ELF-1 (cell line): Measurements from ENCODE around the gene CDCA7L.
A peak's percentile ranks its signal among the peaks of the same experiment; 100 is the strongest.
"Not testable (repeated sequence)": the region's sequence is repeated elsewhere in the genome, so short reads cannot be mapped to it uniquely, and the experiment has no call there.

Source experiments
- DNase-seq: peaks from one replicate; pipeline ENCODE4 v3.0.0-alpha.2; 2016; ENCODE audit warnings: low read depth, low spot score

The CDCA7L gene

DNA sequence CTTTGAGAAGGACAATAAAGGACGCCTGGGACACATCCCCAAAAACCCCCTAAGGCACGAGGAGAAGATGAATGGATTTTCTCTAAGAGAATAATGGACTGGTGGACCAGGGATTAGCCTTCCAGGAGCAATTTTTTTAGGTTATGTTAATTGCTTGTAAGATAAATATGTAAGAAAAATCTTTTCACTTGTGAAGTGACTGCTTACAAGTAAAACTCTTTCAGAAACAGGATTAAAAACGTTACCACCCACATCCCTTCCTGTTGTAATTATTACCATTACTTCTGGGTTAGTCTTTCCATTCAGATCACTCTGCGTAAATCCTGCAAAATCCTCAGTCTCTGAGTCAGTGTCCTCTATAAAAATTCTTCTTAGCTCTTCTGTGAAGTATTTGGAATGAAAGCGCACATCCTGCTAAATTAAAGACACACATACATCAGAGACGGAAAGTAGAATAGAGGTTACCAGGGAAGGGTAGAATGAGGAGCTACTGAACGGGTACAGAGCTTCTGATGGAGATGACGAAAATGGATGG, 34.3 kb downstream of the CDCA7L start:
- DNase-seq: no peak

DNA sequence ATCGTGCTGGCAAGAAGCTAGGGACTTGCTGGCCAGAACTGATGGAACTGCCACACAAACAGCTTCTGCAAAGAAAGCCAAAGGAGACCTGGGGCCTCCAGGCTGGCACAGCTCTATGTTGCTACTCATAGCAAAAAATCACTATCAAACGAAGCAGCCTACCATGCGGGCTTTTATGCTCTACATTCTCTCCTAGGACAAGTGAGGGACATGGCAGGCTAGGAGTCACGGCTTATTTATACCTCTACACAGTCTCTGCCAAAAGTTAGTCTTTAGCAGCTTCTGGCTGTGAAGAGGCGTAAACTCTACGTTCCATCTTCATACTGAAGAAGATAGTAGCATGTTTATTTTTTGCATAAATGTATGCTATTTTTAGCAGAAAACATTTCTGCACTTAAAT, 35.4 kb downstream of the CDCA7L start:
- DNase-seq: no peak

DNA sequence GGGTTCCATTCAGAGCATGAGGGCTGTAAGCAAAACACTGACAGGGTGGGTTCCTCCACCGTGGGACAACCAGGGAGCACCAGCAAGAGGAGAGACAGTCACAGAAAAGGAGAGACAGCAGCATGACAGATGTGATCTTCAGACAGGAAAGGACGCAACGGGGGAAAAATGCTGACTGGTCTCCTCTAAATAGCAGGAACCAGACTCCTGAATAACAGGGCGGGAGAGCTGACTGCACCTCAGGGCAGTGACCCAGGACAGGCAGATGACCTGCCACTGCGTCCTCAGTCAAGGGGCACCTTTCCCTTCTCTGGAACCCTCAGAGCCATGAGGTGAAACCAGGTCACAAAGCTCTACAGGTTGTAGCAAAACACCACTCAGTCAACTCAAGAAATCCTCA, 37.0 kb downstream of the CDCA7L start:
- DNase-seq: peak; percentile 13

DNA sequence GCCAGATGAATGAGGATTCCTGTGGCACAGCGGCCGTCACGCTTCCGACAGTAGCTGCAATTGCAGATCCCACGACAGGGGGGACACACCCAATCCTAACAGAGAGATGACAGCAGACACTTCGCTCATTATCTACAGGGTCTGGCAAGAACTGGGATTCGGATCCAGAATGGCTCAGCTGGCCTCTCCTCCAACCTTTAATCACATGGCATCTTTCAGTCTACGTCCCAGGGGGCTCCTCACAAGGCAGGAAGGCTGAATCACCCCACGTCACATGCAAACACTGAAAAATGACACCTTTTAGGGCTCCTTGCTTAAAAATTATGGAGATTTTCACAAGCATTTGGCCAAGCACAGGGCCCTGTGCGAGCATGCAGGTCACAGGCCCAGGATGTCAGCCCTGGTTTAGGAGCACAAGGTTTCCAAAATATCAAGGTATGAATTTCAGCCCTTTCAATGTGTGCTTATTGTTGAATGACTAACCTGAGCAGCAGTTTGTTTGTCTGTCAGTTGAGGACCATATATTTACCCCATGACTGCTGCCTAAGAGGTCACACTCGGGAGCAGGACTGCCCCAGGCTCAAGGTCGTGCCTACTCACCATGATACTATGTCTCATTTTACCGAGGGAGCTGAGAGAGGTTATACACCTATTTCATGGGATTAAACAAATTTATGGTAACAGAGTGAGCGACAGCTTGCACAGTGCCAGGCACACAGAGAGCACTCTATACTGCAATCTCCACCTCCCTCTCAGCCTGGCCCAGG, 42.5 kb downstream of the CDCA7L start:
- DNase-seq: no peak

DNA sequence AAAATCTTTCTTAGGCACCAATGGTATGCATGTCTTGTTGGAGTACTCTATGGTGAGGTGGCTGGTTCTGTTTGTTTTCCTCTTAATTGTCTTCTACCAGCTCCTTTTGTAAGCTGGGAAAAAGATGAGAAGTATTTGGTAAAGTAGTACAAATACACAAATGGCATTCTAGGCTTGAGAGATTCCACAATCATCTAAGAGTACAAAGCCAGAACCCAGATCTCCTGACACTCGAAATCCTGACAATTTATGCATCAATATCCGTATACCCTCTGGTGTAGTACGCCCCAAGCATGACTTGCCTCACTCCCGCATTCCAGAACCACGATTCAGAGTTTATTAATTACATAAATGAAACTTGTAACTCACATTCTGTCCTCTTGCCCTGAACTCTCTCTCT, 43.5 kb downstream of the CDCA7L start:
- no peak for DNase-seq

DNA sequence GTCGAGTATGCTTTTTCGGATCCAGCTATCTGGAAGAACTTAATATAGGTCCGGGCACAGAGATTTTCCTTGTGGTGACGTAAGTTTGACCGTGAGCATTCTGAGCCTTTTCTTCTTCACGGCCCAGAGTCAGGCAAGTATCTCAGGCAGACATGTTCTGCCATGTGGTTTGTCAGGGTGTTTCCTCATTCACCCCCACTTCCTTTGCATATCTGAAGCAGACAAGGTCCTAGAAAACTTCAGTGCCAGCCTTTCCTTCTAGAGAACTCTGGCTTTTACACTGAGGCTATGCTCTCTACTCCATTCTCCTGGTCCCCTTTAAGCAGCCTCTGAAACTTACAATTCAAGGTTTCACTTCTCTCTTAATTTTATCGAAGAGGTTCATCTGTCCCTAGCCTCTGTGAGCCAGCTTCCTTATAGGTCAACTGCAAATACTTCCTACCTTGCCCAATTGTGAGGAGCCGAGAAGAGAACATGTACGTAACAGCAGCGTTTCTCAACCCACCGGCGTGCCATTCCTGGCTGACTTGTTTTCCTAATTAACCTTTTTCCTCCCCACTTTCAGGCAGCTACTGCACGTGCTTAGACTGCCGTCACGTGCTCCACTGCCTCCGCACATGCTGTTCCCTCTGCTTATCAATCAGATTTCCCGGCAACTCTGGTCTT, 47.3 kb downstream of the CDCA7L start:
- no peak for DNase-seq

DNA sequence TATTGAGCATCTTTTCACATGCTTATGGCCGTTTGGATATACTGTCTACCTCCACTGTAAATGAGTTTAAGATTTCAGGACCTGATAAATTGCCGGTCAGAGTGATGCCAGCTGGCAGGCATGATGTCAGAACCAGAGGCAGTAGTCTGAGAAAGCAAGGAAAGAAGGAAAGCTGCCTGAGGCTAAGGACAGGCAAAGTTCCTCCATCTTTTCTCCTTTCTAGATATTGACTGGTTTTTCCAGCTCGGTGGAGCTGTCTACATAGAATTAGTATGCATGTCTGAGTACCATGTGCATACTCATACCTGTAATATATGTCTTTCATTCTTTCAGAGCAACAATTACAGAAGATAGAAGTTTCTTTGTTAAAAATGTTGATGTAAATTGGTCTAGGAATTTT, 52.3 kb downstream of the CDCA7L start:
- no peak for DNase-seq

DNA sequence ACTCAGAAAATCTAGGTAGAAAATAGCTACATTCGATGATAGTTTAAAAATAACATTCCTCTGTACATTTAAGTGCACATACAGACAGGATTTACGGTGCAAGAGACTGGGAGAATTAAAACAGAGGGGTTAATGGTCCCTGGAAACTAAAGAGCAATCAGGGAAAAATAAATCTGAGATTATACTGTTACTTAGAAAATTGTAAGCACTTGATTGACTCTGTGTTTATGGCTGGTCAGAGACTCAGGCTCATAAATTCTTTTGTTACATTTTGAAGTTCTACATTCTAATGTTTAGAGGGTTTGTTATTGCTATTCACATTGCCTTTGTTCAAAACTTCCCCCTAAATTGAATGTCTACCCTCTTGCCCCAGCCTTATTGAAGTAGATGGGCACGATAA, 54.4 kb downstream of the CDCA7L start:
- DNase-seq: no peak

DNA sequence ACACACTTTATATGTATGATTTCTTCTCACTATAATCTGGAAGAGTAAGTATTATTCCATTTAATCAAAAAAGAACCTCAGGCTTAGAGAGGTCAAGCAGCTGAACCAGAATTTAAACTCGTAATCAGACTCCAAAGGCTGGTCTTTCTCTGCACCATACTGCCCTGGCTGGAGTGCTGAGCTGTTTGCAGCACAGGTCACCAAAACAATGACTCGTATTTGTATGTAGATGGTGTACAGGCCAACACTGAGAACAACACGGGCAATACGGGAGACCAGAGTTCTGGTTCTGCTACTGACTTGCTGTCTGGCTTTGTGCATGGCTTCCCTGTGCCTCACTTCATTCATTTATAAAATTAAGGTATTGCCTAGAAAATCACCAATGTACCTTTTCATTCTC, 57.9 kb downstream of the CDCA7L start:
- peak; percentile 18 for DNase-seq

DNA sequence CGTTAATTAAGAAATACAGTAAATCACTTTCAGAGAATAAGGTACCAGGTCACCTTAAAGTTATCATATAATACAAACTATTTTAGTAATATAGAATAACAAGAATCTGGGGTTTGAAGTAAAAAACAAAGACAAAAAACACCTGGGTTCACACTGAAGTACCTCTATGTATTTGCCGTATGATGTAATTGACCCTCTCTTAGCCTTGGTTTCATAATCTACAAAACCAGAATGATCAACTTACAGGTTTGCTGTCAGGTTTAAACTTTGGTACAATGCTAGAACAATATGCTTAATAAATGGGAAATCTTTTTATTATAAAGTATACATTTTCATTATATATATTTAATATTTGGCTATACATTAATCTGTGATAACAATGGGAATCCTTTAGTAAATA, 58.3 kb downstream of the CDCA7L start:
- no peak for DNase-seq

DNA sequence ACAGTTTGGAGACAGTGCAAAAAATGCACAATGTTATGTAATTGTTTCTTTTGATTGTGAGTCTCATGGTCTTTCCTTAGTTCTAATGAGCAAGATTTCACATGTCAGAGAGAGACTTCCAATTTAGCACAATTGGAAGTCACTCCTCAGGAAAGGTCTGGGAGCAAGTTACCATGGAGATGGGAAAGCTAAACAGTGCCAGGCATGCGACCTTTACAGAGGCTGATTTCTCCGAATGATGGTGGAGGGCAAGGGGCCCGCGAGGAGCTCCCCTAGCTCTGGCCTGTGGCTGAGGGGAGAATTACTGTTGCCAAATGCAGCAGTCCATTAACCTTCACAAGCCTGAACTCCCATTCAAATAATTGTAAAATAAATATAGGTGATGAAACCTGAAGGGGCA, 59.3 kb downstream of the CDCA7L start:
- DNase-seq: peak; percentile 17

DNA sequence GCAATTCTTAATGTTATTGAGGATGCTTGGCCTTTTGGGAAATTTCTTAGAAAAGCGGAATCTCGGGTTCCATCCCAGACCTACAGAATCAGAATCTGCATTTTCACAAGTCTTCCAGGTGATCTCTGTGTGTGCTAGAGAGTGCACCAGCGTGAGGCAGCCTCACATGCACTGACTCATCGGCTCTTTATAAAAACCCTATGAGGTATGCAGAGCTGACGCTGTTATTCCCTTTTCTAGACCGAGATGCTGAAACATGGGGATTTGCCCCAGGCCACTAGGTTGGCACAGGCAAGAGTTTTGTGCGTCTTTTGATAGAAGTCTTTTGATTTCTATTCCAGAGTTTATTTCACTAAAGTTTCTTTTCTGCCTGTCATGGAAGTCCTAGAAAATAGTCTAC, 61.2 kb downstream of the CDCA7L start:
- no peak for DNase-seq

DNA sequence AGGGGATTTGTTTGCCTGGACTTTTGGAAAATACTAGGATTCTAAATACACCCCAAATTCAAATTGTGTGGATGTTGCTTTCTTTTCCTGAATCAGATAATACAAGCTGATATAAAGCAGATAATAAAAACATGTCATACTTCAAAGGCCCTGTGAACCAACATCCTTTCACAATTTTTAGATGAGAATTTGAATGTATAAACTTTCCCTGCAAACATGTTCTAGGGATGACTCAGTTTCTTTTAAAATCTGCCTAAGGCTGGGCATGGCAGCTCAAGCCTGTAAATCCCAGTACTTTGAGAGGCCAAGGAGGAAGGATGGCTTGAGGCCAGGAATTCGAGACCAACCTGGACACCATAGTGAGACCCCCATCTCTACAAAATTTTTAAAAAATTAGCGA, 62.2 kb downstream of the CDCA7L start:
- not testable (repeated sequence) for DNase-seq

DNA sequence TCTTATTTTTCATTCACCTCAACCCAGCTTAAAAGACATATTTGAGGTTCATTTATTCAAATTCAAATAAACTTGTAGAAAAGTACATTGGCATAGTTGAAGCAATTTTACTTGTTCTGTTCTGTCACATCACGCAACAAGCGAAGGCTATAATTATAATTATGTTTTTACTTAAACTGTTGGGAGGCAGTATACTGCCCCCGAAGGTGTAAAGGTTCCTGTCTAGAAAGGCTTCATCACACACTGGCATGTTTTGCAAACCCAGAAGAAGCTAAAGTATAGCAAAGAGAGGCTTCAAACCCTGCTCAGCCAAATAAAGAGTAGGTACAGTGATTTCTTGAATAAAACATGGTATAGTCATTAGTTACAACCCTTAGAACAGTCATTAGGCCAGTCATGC, 62.6 kb downstream of the CDCA7L start:
- DNase-seq: no peak

DNA sequence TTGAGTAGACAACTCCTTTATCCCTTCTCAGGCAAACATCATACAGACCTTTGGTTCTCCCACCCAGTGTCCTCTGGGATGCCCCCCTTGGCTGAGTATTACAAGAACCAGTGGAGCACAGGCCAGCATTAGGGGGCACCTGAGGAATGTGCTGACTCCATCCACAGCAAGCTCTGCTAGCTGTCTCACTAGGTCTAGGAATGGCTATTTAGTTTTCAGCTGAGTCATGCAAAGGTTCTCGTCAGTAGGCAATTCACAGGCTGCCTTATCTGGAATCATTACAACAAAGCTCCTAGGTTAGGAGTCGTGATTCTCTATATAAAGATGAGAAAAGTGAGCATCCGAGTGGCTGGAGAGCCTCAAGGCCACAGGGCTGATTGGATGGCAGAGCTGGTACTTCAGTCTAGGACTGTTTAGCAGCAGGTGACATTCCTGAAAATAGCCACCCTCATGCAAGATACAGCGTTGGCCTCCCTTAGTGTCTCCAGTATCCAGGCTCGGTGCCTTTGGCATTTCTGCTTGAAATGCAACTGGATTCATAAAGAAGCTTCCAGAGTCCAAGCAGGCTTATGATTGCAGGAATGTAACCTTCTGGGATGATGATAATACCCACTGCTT, 75.8 kb downstream of the CDCA7L start:
- peak; percentile 57 for DNase-seq

DNA sequence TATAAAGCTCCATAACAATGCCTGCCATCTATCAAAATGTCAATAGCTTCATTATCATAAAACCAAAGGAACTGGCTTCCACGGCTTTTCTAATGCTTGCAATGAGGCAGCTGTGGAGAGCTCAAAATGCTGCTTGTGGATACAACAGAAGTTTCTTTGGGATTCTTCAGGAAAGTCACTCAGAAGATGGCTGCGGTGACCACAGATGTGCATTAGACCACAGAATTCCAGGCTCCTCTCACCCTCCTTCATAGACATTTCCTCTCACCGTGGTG, 77.2 kb downstream of the CDCA7L start:
- DNase-seq: no peak

DNA sequence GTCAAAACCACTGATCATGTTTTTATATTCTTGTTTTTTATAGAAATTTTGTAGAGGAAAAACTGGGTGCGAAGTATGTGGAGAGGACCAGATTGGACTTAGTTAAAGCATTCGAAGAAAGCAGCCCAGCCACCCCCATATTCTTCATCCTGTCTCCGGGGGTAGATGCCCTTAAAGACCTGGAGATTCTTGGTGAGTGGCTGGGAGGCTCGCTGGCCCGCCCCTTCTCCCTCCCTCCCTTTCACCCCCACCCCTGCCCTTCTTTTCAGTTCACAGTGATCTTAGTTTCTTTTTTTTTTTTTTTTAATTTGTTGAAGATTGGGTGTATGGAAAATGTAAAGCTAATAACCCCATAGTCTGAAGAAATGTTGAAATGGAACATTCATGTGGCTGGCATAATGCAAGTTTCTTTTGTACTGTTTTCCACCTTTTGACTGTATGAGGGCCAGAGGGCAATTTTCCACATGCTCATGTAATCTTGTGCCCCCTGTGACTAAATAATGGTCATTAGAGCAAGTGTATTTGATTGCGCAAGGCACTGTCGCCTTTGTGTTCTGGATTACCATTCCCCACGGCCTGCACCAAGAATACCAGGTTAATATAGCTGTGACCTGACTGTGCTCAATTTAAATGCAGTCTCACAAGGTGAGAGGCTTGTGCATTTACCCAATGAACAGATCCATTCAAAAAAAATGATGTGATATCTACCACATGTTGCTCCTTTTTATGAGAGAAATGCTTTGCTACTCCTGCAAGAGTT, 77.7 kb downstream of the CDCA7L start:
- no peak for DNase-seq

DNA sequence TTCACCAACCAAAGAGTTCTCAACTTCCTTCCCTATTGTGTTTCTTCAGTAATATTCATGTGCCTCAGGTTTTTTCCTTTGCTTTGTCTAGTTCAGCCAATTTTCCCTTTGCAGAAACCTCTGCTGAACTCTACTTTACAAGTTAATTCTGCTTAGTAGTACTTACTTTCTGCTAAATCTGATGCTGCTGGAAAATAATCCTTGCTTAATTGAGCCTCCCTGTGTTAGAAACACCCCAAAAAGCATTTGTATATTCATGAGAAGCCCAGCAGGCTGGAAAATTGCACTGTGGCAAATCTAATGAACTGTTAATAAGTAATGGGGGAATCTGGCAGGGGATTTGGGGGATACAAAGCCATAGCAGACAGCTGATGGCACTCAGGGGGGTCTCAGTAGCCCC, 78.5 kb downstream of the CDCA7L start:
- no peak for DNase-seq

DNA sequence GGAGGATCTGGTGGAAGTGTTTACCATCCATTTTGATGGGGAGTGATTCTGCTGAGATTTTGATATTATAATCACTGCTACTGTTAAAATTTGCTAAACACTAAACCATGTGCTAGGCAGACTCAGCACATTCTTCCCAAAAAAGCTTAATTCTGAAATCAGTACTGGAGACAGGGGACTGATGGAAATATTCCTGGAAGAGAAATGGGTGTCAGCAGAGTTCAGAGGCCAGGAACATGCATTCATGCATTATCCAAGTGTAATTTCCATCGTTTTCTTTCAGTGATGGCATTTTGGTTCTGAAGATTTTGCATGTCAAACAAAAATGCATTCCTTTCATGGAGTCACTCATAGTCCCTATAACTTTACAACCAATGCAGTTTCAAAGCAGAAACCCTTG, 79.0 kb downstream of the CDCA7L start:
- no peak for DNase-seq

DNA sequence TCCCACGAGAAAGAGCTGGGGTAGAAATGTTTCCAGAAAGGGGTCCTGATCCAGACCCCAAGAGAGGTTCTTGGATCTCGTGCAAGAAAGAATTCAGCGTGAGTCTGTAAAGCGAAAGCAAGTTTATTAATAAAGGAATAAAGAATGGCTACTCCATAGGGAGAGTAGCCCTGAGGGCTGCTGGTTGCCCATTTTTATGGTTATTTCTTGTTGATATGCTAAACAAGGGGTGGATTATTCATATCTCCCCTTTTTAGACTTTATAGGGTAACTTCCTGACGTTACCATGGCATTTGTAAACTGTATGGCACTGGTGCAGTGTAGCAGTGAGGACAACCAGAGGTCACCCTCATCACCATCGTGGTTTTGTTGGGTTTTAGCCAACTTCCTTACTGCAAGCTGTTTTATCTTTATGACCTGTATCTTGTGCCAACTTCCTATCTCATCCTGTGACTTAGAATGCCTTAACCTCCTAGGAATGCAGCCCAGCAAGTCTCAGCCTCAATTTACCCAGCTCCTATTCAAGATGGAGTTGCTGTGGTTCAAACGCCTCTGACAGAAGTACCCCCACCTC, 80.0 kb downstream of the CDCA7L start:
- DNase-seq: not testable (repeated sequence)

DNA sequence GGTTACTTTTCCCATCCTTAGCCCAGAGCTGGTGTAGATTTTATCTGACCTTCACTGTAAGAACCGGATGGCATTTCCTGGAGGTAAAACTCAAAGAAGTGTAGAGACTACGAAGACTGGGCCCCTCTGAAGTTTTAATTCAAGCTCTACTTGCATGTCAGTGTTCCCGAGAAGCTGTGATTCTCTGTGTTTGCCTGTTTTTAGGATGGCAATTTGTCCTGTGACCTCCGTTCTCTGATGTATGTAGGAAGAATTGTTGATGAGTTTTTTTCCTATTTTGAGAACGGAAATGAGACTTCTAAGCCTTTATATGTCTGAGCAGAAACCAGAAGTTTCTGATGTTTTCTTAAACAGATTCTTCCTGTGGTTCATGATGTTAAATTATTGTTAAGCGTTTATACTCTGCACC, 94.1 kb downstream of the CDCA7L start:
- DNase-seq: no peak
